CD4-positive, alpha-beta T cell treated with Interleukin-12 subunit alpha and Interleukin-12 subunit beta, for 1 hour (primary cell): ENCODE measurements around the gene ANXA2.
"Not testable (repeated sequence)": the region's sequence is repeated elsewhere in the genome, so short reads cannot be mapped to it uniquely, and the experiment has no call there.

Source experiments
- DNase-seq: peaks from one replicate; pipeline ENCODE4 v3.0.0-alpha.2; 2020

Gene ANXA2

GRCh38 chr15:60408463-60408981, 10.7 kb upstream of the ANXA2 start:
- DNase-seq = peak; percentile 40

GRCh38 chr15:60407415-60407805, 9.6 kb upstream of the ANXA2 start:
- DNase-seq = no peak

- no peak for DNase-seq
These were observed 9.0 kb upstream of the ANXA2 start for GRCh38 chr15:60406513-60407414.

- no peak for DNase-seq
These were observed 7.6 kb upstream of the ANXA2 start for GRCh38 chr15:60405399-60405798.

GRCh38 chr15:60404351-60404750, 6.6 kb upstream of the ANXA2 start:
- not testable (repeated sequence) for DNase-seq

GRCh38 chr15:60400944-60401343, 3.2 kb upstream of the ANXA2 start:
- no peak for DNase-seq

- no peak for DNase-seq
These were observed 2.1 kb upstream of the ANXA2 start for GRCh38 chr15:60399931-60400330.

- no peak for DNase-seq
These were observed 1.6 kb upstream of the ANXA2 start for GRCh38 chr15:60399246-60399915.

GRCh38 chr15:60396958-60397771, 621 bp downstream of the ANXA2 start:
- DNase-seq = peak; percentile 53

GRCh38 chr15:60396560-60396957, 1.2 kb downstream of the ANXA2 start:
- no peak for DNase-seq

- DNase-seq = no peak
These were observed 1.7 kb downstream of the ANXA2 start for GRCh38 chr15:60396100-60396499.

- DNase-seq = no peak
These were observed 2.3 kb downstream of the ANXA2 start for GRCh38 chr15:60395276-60396011.

GRCh38 chr15:60394689-60395097, 3.1 kb downstream of the ANXA2 start:
- DNase-seq = no peak

- DNase-seq = no peak
These were observed 4.6 kb downstream of the ANXA2 start for GRCh38 chr15:60392986-60393790.

- peak; percentile 58 for DNase-seq
These were observed 5.2 kb downstream of the ANXA2 start for GRCh38 chr15:60392601-60392985.

- no peak for DNase-seq
These were observed 6.0 kb downstream of the ANXA2 start for GRCh38 chr15:60391722-60392315.

- no peak for DNase-seq
These were observed 6.8 kb downstream of the ANXA2 start for GRCh38 chr15:60390871-60391501.

- DNase-seq = no peak
These were observed 7.6 kb downstream of the ANXA2 start for GRCh38 chr15:60390231-60390630.

- peak; percentile 64 for DNase-seq
These were observed 8.3 kb downstream of the ANXA2 start for GRCh38 chr15:60389261-60390077.

- DNase-seq = no peak
These were observed 10.5 kb downstream of the ANXA2 start for GRCh38 chr15:60387321-60387720.
